Epithelial cell of esophagus (primary cell): ENCODE results near the gene AQR.
"Not testable (repeated sequence)": the region's sequence is repeated elsewhere in the genome, so short reads cannot be mapped to it uniquely, and the experiment has no call there.

Source experiments
- DNase-seq: peaks from one replicate; pipeline ENCODE4 v3.0.0; 2010; ENCODE audit warnings: low read depth
- H3K4me3 ChIP-seq: 2 replicates; pipeline ENCODE4 v1.5.1; 2011; ENCODE audit warnings: mild to moderate bottlenecking, low read length, control low read depth
- TF ChIP-seq, protein P1 (sequence below): IDR thresholded peaks from 2 replicates; pipeline ENCODE4 v1.5.1; 2011; ENCODE audit warnings: low read depth, mild to moderate bottlenecking, low read length, control low read depth, inconsistent platforms; ENCODE audit not compliant: insufficient read depth; ENCODE audit errors: missing control alignments

AQR gene

DNA sequence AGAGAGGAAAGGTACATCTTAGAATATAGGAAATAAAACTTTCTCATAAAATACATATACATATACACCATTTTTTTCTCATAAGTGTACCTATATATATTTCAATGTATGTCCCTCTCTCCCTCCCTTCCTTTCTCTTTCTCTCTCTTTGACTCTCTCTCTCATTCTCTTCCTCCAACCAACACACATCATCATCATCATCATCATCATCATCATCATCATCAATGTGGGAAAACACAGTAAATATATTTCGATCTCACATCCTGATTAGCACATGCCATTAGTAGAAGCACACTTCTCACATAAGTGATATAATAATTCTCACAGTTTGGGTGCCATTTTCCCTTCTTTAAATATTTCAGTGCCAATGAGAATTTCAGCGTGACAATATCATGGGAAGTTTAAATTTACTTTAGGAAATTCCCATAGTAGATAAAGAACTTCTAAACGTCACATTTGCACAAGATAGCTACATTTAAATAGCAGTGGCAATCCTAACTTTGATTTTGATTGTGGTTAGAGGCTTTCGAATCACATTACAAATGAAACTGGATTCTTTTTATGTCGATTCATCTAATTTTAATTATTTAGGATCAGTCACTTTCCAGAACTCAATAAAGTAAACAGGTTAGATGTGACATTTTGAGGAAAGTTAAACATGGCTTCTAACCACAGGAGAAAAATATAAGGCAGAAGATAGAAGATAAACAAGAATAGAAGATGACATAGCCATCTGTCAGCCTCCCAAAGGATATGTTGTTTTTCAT is 141.2 kb downstream of the AQR start:
- TF ChIP-seq, protein P1, sequence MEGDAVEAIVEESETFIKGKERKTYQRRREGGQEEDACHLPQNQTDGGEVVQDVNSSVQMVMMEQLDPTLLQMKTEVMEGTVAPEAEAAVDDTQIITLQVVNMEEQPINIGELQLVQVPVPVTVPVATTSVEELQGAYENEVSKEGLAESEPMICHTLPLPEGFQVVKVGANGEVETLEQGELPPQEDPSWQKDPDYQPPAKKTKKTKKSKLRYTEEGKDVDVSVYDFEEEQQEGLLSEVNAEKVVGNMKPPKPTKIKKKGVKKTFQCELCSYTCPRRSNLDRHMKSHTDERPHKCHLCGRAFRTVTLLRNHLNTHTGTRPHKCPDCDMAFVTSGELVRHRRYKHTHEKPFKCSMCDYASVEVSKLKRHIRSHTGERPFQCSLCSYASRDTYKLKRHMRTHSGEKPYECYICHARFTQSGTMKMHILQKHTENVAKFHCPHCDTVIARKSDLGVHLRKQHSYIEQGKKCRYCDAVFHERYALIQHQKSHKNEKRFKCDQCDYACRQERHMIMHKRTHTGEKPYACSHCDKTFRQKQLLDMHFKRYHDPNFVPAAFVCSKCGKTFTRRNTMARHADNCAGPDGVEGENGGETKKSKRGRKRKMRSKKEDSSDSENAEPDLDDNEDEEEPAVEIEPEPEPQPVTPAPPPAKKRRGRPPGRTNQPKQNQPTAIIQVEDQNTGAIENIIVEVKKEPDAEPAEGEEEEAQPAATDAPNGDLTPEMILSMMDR: no peak
- no peak overlapping the region for H3K4me3 ChIP-seq
- DNase-seq: no peak

DNA sequence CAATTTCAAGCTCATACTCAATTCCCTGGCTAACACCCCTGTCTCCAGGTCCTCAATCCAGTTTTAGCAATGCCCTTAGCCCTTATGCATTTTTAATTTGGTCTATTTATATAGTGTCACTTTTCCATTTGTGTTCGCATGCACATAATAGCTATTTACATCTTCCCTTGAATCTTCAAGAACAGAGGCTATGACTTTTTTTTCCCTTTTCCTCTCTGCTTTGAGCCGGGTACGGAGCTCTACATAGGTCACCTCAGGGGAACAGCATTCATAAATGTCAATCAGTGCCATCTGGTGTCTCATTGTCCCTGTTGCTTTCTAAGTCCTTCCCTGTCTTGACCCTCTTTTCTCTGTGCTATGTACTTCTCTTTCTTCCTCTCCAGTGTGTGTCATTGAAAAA is 147.7 kb downstream of the AQR start:
- no peak for DNase-seq
- no peak overlapping the region for H3K4me3 ChIP-seq
- TF ChIP-seq, protein P1: no peak

DNA sequence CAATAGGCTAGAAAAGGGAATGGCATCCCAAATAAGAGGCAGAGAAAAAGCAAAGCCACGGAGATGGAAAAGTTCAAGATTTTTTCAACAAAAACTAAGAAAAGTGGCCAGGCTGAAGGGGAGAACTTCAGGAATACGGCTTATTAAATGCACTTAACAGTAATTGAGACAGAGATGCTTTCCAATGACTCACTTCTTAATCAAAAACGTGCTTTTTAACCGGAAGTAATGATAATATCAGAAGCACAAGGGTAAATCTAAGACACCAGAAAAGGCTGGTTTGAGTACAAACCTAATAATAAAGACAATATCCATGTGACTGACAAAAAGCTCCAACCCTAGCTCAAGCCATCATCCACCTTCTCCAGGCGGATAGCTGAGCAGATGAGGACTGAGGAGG is 149.4 kb downstream of the AQR start:
- TF ChIP-seq, protein P1: no peak
- no peak for DNase-seq
- H3K4me3 ChIP-seq: no peak overlapping the region

DNA sequence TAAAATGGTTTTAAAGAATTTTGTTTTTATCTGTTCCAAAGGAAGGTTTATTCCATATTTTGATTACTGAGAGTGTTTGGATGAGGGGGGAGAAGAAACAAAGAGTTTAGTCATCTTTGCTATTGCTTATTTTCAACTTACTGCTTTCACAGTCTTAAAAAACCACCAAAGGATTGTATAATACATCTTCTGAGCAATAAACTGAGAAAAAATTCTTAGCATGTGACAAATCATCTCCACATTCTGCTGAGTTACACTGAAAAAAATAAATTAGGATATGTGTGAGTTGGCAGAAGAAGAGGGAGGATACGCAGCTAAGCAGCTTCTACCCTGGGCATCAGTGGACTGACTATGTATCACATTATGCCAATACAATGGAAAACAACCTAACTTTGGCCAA is 151.0 kb downstream of the AQR start:
- TF ChIP-seq, protein P1: no peak
- DNase-seq: no peak
- no peak overlapping the region for H3K4me3 ChIP-seq

DNA sequence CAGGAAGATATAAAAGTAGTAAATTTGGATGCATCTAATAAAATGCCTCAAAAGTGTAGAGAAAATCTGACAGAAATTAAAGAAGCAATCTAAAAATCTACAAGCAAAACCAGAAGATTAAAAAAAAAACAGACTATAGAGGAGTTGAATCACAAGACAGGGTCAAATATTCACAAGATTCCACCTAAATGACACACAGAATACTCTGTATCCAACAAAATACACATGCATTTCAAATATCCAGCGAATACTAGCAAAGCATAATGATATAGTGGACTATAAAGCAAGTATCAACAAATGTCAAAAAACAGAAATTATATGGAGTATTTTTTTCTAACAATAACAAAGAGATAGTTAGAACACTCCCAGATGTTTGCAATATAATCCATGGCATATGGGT is 153.7 kb downstream of the AQR start:
- DNase-seq: no peak
- TF ChIP-seq, protein P1: no peak
- H3K4me3 ChIP-seq: no peak overlapping the region

DNA sequence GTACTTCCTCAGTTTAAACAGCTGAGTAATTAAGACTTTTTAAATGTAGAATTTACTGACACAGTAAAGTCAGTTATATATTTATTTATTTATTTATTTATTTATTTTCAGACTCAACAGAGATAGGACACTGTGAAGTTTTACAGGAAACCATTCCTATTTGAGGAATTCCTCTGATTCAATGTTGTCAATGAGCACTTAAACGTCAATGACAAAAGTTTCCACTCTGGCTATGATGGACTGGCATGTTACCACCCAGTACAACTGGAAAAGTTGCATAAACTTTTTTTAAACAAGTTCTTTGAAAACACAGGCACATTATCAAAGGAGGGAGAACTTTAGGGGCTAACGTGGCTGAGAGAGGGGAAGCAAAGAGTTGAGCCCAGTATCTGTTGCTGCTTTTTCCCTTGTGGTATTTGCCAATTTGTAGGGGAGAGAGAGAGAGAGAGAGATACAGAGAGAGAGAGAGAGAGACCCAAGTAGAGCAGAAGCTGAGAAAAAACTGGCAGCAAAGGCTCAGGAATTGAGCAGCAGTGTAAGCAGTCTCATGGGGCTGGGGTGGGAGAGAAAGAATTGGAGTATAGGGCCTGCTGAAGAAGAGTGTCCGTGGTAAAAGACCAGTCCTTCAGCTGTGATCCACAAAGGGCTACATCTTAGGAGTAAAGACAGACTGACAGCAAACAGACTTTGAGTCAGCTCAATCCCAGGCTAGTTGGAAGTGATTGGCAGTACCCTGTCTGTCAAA is 155.9 kb downstream of the AQR start:
- no peak for DNase-seq
- H3K4me3 ChIP-seq: no peak overlapping the region
- TF ChIP-seq, protein P1: no peak

DNA sequence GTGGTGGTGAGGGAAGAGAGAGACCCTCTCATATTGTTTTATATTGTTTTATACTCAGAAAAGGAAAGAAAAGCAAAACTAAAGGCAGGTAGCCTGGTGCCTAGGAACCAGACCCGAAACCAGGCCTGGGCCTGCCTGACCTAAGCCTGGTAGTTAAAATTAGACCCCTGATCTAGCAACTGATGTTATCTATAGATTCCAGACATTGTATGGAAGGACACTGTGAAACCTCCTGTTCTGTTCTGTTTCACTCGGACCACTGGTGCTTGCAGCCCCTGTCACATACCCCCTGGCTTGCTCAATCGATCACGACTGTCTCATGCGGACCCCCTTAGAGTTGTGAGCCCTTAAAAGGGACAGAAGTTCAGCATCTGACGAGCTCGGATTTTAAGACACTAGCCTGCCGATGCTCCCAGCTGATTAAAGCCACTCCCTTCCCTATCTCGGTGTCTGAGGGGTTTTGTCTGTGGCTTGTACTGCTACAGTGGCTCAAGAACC is 156.6 kb downstream of the AQR start:
- DNase-seq, H3K4me3 ChIP-seq: not testable (repeated sequence)
